ELR (cell line): ENCODE results near the gene ROR1.
A peak's percentile ranks its signal among the peaks of the same experiment; 100 is the strongest.

ENCODE experiments used
- DNase-seq: peaks from one replicate; pipeline ENCODE4 v3.0.0-alpha.2; 2015; ENCODE audit warnings: low read depth

Gene ROR1

GRCh38 chr1:63858153-63858552 lies 84.3 kb downstream of the ROR1 start:
- DNase-seq = no peak

GRCh38 chr1:63859480-63860275 lies 85.9 kb downstream of the ROR1 start:
- no peak for DNase-seq

- DNase-seq = no peak
Measured at GRCh38 chr1:63861052-63861691, 87.4 kb downstream of the ROR1 start.

GRCh38 chr1:63863145-63863544 lies 89.3 kb downstream of the ROR1 start:
- DNase-seq = no peak

- no peak for DNase-seq
Measured at GRCh38 chr1:63864224-63864641, 90.4 kb downstream of the ROR1 start.

- DNase-seq = no peak
Measured at GRCh38 chr1:63865561-63865960, 91.7 kb downstream of the ROR1 start.

GRCh38 chr1:63866084-63866483 lies 92.3 kb downstream of the ROR1 start:
- DNase-seq = no peak

- no peak for DNase-seq
Measured at GRCh38 chr1:63867429-63868176, 93.8 kb downstream of the ROR1 start.

GRCh38 chr1:63868268-63868781 lies 94.5 kb downstream of the ROR1 start:
- peak; percentile 67 for DNase-seq

GRCh38 chr1:63870152-63870551 lies 96.3 kb downstream of the ROR1 start:
- DNase-seq = no peak

GRCh38 chr1:63871463-63871862 lies 97.6 kb downstream of the ROR1 start:
- DNase-seq = no peak

GRCh38 chr1:63873751-63874150 lies 99.9 kb downstream of the ROR1 start:
- DNase-seq = peak; percentile 60

- peak; percentile 16 for DNase-seq
Measured at GRCh38 chr1:63874278-63874880, 100.6 kb downstream of the ROR1 start.

GRCh38 chr1:63875636-63876035 lies 101.8 kb downstream of the ROR1 start:
- no peak for DNase-seq

GRCh38 chr1:63877021-63877767 lies 103.4 kb downstream of the ROR1 start:
- DNase-seq = no peak

- peak; percentile 60 for DNase-seq
Measured at GRCh38 chr1:63877816-63878215, 104.0 kb downstream of the ROR1 start.

GRCh38 chr1:63878932-63879331 lies 105.1 kb downstream of the ROR1 start:
- DNase-seq = peak; percentile 11

- no peak for DNase-seq
Measured at GRCh38 chr1:63880958-63881576, 107.2 kb downstream of the ROR1 start.

GRCh38 chr1:63882048-63882704 lies 108.4 kb downstream of the ROR1 start:
- DNase-seq = no peak

- no peak for DNase-seq
Measured at GRCh38 chr1:63883494-63884235, 109.8 kb downstream of the ROR1 start.
